GM19043 (cell line): ENCODE measurements around the gene CFAP54.
A peak's percentile ranks its signal among the peaks of the same experiment; 100 is the strongest.
"Not testable (repeated sequence)": the region's sequence is repeated elsewhere in the genome, so short reads cannot be mapped to it uniquely, and the experiment has no call there.

Experiments used
- ATAC-seq: cut with Tn5 transposase; IDR thresholded peaks from one replicate; pipeline ENCODE4 v1.9.1; 2021; ENCODE audit warnings: low read depth; ENCODE audit not compliant: unreplicated experiment

Gene CFAP54

GRCh38 chr12:96606644-96607043, 117.3 kb downstream of the CFAP54 start:
- ATAC-seq, result no peak

GRCh38 chr12:96617178-96617577, 127.8 kb downstream of the CFAP54 start:
- ATAC-seq, result no peak

GRCh38 chr12:96623155-96623554, 133.8 kb downstream of the CFAP54 start:
- no peak for ATAC-seq

GRCh38 chr12:96623656-96624217, 134.4 kb downstream of the CFAP54 start:
- no peak for ATAC-seq

- ATAC-seq, result no peak
These were observed 146.5 kb downstream of the CFAP54 start for GRCh38 chr12:96635844-96636243.

GRCh38 chr12:96636895-96637294, 147.5 kb downstream of the CFAP54 start:
- no peak for ATAC-seq

- no peak for ATAC-seq
These were observed 159.5 kb downstream of the CFAP54 start for GRCh38 chr12:96648923-96649322.

- no peak for ATAC-seq
These were observed 163.5 kb downstream of the CFAP54 start for GRCh38 chr12:96652870-96653269.

- no peak for ATAC-seq
These were observed 168.7 kb downstream of the CFAP54 start for GRCh38 chr12:96658075-96658474.

- ATAC-seq, result no peak
These were observed 180.4 kb downstream of the CFAP54 start for GRCh38 chr12:96669786-96670185.

- ATAC-seq, result no peak
These were observed 181.0 kb downstream of the CFAP54 start for GRCh38 chr12:96670334-96670899.

GRCh38 chr12:96675519-96675918, 186.1 kb downstream of the CFAP54 start:
- not testable (repeated sequence) for ATAC-seq

- no peak for ATAC-seq
These were observed 188.0 kb downstream of the CFAP54 start for GRCh38 chr12:96677363-96677762.

GRCh38 chr12:96687719-96688118, 198.3 kb downstream of the CFAP54 start:
- ATAC-seq, result no peak

GRCh38 chr12:96698521-96698920, 209.1 kb downstream of the CFAP54 start:
- no peak for ATAC-seq

- ATAC-seq, result no peak
These were observed 209.6 kb downstream of the CFAP54 start for GRCh38 chr12:96698965-96699364.

- no peak for ATAC-seq
These were observed 212.5 kb downstream of the CFAP54 start for GRCh38 chr12:96701856-96702255.

GRCh38 chr12:96710127-96710745, 220.9 kb downstream of the CFAP54 start:
- no peak for ATAC-seq

GRCh38 chr12:96711364-96711763, 222.0 kb downstream of the CFAP54 start:
- no peak for ATAC-seq

- no peak for ATAC-seq
These were observed 224.8 kb downstream of the CFAP54 start for GRCh38 chr12:96714199-96714598.

- peak; percentile 91 for ATAC-seq
These were observed 230.4 kb downstream of the CFAP54 start for GRCh38 chr12:96719660-96720362.

- peak; percentile 80 for ATAC-seq
These were observed 231.0 kb downstream of the CFAP54 start for GRCh38 chr12:96720363-96720705.
